Pulmonary artery endothelial cell (primary cell): ENCODE measurements around the gene SART3. TPM values are rescaled to one million over a fixed set of nuclear protein-coding genes. Genes with fewer than 3 reads are reported as not detected.
"Not testable (repeated sequence)": the region's sequence is repeated elsewhere in the genome, so short reads cannot be mapped to it uniquely, and the experiment has no call there.

Experiments
- DNase-seq: peaks from one replicate; pipeline ENCODE4 v3.0.0-alpha.2; 2011; ENCODE audit warnings: low read depth, low spot score
- total RNA-seq: library from RNA; depleted of rRNA; stranded (reverse); fragments of >200 nt; gene quantifications from 2 replicates; pipeline ENCODE4 v1.2.3, GENCODE V29; 2014

The SART3 gene
- total RNA-seq, 1 donor from 2014 or later = 77.2 TPM

- DNase-seq = no peak
Measured at GRCh38 chr12:108596854-108597558, 36.0 kb upstream of the SART3 start.

GRCh38 chr12:108595711-108596647 lies 35.0 kb upstream of the SART3 start:
- DNase-seq = no peak

GRCh38 chr12:108594960-108595710 lies 34.2 kb upstream of the SART3 start:
- DNase-seq = no peak

- no peak for DNase-seq
Measured at GRCh38 chr12:108594323-108594903, 33.4 kb upstream of the SART3 start.

GRCh38 chr12:108592033-108592909 lies 31.3 kb upstream of the SART3 start:
- no peak for DNase-seq

GRCh38 chr12:108591267-108591980 lies 30.5 kb upstream of the SART3 start:
- no peak for DNase-seq

GRCh38 chr12:108590463-108590862 lies 29.5 kb upstream of the SART3 start:
- DNase-seq = not testable (repeated sequence)

GRCh38 chr12:108589840-108590229 lies 28.9 kb upstream of the SART3 start:
- DNase-seq = no peak

- DNase-seq = no peak
Measured at GRCh38 chr12:108589028-108589839, 28.3 kb upstream of the SART3 start.

- DNase-seq = no peak
Measured at GRCh38 chr12:108587826-108588225, 26.9 kb upstream of the SART3 start.

- no peak for DNase-seq
Measured at GRCh38 chr12:108586306-108586705, 25.3 kb upstream of the SART3 start.

GRCh38 chr12:108585864-108586263 lies 24.9 kb upstream of the SART3 start:
- no peak for DNase-seq

GRCh38 chr12:108584456-108585065 lies 23.6 kb upstream of the SART3 start:
- DNase-seq = no peak

GRCh38 chr12:108583991-108584390 lies 23.0 kb upstream of the SART3 start:
- DNase-seq = no peak

- DNase-seq = no peak
Measured at GRCh38 chr12:108582978-108583770, 22.2 kb upstream of the SART3 start.

GRCh38 chr12:108582509-108582908 lies 21.5 kb upstream of the SART3 start:
- DNase-seq = no peak

GRCh38 chr12:108581311-108582227 lies 20.6 kb upstream of the SART3 start:
- DNase-seq = no peak
